VCaP (cell line): ENCODE measurements around the gene FERMT2.

Source experiments
- H3K27ac ChIP-seq: fragments of 450-650 bp; 2 replicates; pipeline ENCODE4 v1.5.1; 2017
- CTCF ChIP-seq: fragments of 450-650 bp; conservative IDR thresholded peaks from 2 replicates; pipeline ENCODE4 v1.5.1; 2017; ENCODE audit warnings: mild to moderate bottlenecking, moderate library complexity

FERMT2 gene

GRCh38 chr14:52914295-52914694 is 36.6 kb downstream of the FERMT2 start:
- no peak overlapping the region for H3K27ac ChIP-seq
- no peak for TF ChIP-seq CTCF

- no peak for TF ChIP-seq CTCF
- H3K27ac ChIP-seq, result no peak overlapping the region
Observed at GRCh38 chr14:52913271-52913670, 37.6 kb downstream of the FERMT2 start.

- no peak overlapping the region for H3K27ac ChIP-seq
- no peak for TF ChIP-seq CTCF
Observed at GRCh38 chr14:52911904-52912303, 38.9 kb downstream of the FERMT2 start.

GRCh38 chr14:52910572-52910971 is 40.3 kb downstream of the FERMT2 start:
- H3K27ac ChIP-seq, result no peak overlapping the region
- no peak for TF ChIP-seq CTCF

GRCh38 chr14:52907949-52908348 is 42.9 kb downstream of the FERMT2 start:
- no peak overlapping the region for H3K27ac ChIP-seq

GRCh38 chr14:52906141-52906601 is 44.7 kb downstream of the FERMT2 start:
- TF ChIP-seq CTCF, result no peak
- H3K27ac ChIP-seq, result no peak overlapping the region

More at GRCh38 chr14:52907949-52908348, 42.9 kb downstream of the FERMT2 start:
- TF ChIP-seq CTCF, result no peak

- TF ChIP-seq CTCF, result no peak
- H3K27ac ChIP-seq, result no peak overlapping the region
Observed at GRCh38 chr14:52902971-52903619, 47.8 kb downstream of the FERMT2 start.
